ENCODE results near the gene CCL27. TPM values are rescaled to one million over a fixed set of nuclear protein-coding genes. Genes with fewer than 3 reads are reported as not detected.

The CCL27 gene
- total and polyA plus RNA-seq, 5 donors: 0.18 to 0.46 TPM; not detected in 3

- ATAC-seq: no peak
- 13% methylated on average over 39 of the region's 39 CpGs for WGBS
- Histone ChIP-seq H3K27ac (ENCODE audit: low read length) (no peak overlapping the region), H3K9me3 (ENCODE audit: control insufficient read depth, low read length) (no peaks in the 10 kb centered on the region), H3K4me1 (ENCODE audit: control insufficient read depth, insufficient read depth, low read length) (peaks cover 4% of the 10 kb centered on the region), H3K27me3 (ENCODE audit: control insufficient read depth, insufficient read depth) (no peaks in the 10 kb centered on the region), H3K4me3 (ENCODE audit: low read length) (no peak overlapping the region)
- no peak for DNase-seq
- intact Hi-C loops (cut with DNase I): no loop called here
Measured at GRCh38 chr9:34624475-34625185, 37.8 kb downstream of the CCL27 start.

- 11% methylated on average over 63 of the region's 63 CpGs for WGBS
- H3K27ac ChIP-seq (ENCODE audit: low read length): no peak overlapping the region
- H3K4me1 ChIP-seq (ENCODE audit: control insufficient read depth, insufficient read depth, low read length): peaks cover 7% of the 10 kb centered on the region
- no peaks in the 10 kb centered on the region for H3K9me3 ChIP-seq (ENCODE audit: control insufficient read depth, low read length)
- no peak for DNase-seq
- intact Hi-C loops (cut with DNase I): no loop called here
- no peak for ATAC-seq
- H3K27me3 ChIP-seq (ENCODE audit: control insufficient read depth, insufficient read depth): no peaks in the 10 kb centered on the region
- H3K4me3 ChIP-seq (ENCODE audit: low read length): no peak overlapping the region
Measured at GRCh38 chr9:34623374-34624235, 38.9 kb downstream of the CCL27 start.

GRCh38 chr9:34620061-34620994, 42.1 kb downstream of the CCL27 start, which contains the start of gene DCTN3:
Gene DCTN3, minus strand, starts transcription at chr9:34620495. Its CDS starts 31 bp downstream, at chr9:34620464.
- intact Hi-C loops (cut with DNase I): no loop called here
- Histone ChIP-seq H3K27ac (ENCODE audit: low read length) (peak within 1 kb of the TSS; percentile 2), H3K9me3 (ENCODE audit: control insufficient read depth, low read length) (no peaks in the 10 kb centered on the region), H3K27me3 (ENCODE audit: control insufficient read depth, insufficient read depth) (no peaks in the 10 kb centered on the region), H3K4me1 (ENCODE audit: control insufficient read depth, insufficient read depth, low read length) (peaks cover 7% of the 10 kb centered on the region), H3K4me3 (ENCODE audit: low read length) (peak within 1 kb of the TSS; percentile 92)
- peak; percentile 97 to 98 for ATAC-seq
- peak; percentile 95 to 97 (median 95) for DNase-seq
- 4% methylated on average over 43 of the region's 43 CpGs for WGBS

GRCh38 chr9:34615132-34615531, 47.3 kb downstream of the CCL27 start:
- intact Hi-C loops (cut with DNase I): loop anchor here in 1 of 4 donors (10.0 kb wide), 1 partner anchor 280 kb away; no protein-coding TSS in a partner anchor
- Histone ChIP-seq H3K27me3 (ENCODE audit: control insufficient read depth, insufficient read depth) (no peaks in the 10 kb centered on the region), H3K9me3 (ENCODE audit: control insufficient read depth, low read length) (no peaks in the 10 kb centered on the region), H3K27ac (ENCODE audit: low read length) (no peak overlapping the region), H3K4me1 (ENCODE audit: control insufficient read depth, insufficient read depth, low read length) (peaks cover 15% of the 10 kb centered on the region), H3K4me3 (ENCODE audit: low read length) (no peak overlapping the region)
- DNase-seq (no peak), ATAC-seq (no peak)
- WGBS: 82% methylated on average over 2 of the region's 2 CpGs

GRCh38 chr9:34612788-34613390, 49.6 kb downstream of the CCL27 start:
- Histone ChIP-seq H3K9me3 (ENCODE audit: control insufficient read depth, low read length) (no peaks in the 10 kb centered on the region), H3K27me3 (ENCODE audit: control insufficient read depth, insufficient read depth) (no peaks in the 10 kb centered on the region), H3K4me3 (ENCODE audit: low read length) (peak overlapping the region; percentile 89), H3K4me1 (ENCODE audit: control insufficient read depth, insufficient read depth, low read length) (peaks cover 10% of the 10 kb centered on the region), H3K27ac (ENCODE audit: low read length) (peak overlapping the region; percentile 63)
- DNase-seq (peak; percentile 79 to 88 (median 85)), ATAC-seq (peak; percentile 67 to 71)
- 3% methylated on average over 15 of the region's 15 CpGs for WGBS
- intact Hi-C loops (cut with DNase I): loop anchor here in 1 of 4 donors (10.0 kb wide), 1 partner anchor 278 kb away; no protein-coding TSS in a partner anchor

Other genes with a start within 250 kb of the CCL27 start
- gene FAM219A, start 204.1 kb downstream of the CCL27 start, total RNA-seq: 10 to 100 TPM; 23.2 to 28.1 (median 25.5) TPM
- 19.8 TPM for gene FAM219A, start 204.1 kb downstream of the CCL27 start, polyA plus RNA-seq
- not detected for gene DNAI1, start 203.9 kb downstream of the CCL27 start, total RNA-seq
- gene DNAI1, start 203.9 kb downstream of the CCL27 start, polyA plus RNA-seq: 0.16 TPM
- 1 to 10 TPM in 3 of 4 donors, under 1 TPM in 1; 0.67 to 2.3 (median 1.6) TPM for gene ENHO, start 139.7 kb downstream of the CCL27 start, total RNA-seq
- 3.2 TPM for gene ENHO, start 139.7 kb downstream of the CCL27 start, polyA plus RNA-seq
- 10 to 100 TPM; 14.9 to 66.4 (median 46.0) TPM for gene CNTFR, start 72.9 kb downstream of the CCL27 start, total RNA-seq
- gene CNTFR, start 72.9 kb downstream of the CCL27 start, polyA plus RNA-seq: 55.0 TPM
- 10 to 100 TPM; 17.8 to 34.5 (median 31.3) TPM for gene RPP25L, start 50.6 kb downstream of the CCL27 start, total RNA-seq
- 49.0 TPM for gene RPP25L, start 50.6 kb downstream of the CCL27 start, polyA plus RNA-seq
- gene DCTN3, start 42.2 kb downstream of the CCL27 start, total RNA-seq: 100 to 1,000 TPM in 3 of 4 donors, 10 to 100 TPM in 1; 99.3 to 128 (median 117) TPM
- gene DCTN3, start 42.2 kb downstream of the CCL27 start, polyA plus RNA-seq: 113 TPM
- not detected for gene ARID3C, start 33.6 kb downstream of the CCL27 start, total RNA-seq
- not detected for gene ARID3C, start 33.6 kb downstream of the CCL27 start, polyA plus RNA-seq
- gene SIGMAR1, start 24.9 kb downstream of the CCL27 start, total RNA-seq: 10 to 100 TPM; 28.6 to 37.2 (median 35.5) TPM
- 36.0 TPM for gene SIGMAR1, start 24.9 kb downstream of the CCL27 start, polyA plus RNA-seq
- 10 to 100 TPM; 37.3 to 71.2 (median 66.3) TPM for gene GALT, start 16.0 kb downstream of the CCL27 start, total RNA-seq
- gene GALT, start 16.0 kb downstream of the CCL27 start, polyA plus RNA-seq: 57.1 TPM
- gene IL11RA, start 10.5 kb downstream of the CCL27 start, total RNA-seq: 10 to 100 TPM; 48.7 to 92.2 (median 73.9) TPM
- gene IL11RA, start 10.5 kb downstream of the CCL27 start, polyA plus RNA-seq: 49.3 TPM
- gene CCL19, start 28.6 kb upstream of the CCL27 start, total RNA-seq: 1 to 10 TPM; 1.4 to 9.2 (median 6.3) TPM
- gene CCL19, start 28.6 kb upstream of the CCL27 start, polyA plus RNA-seq: 0.66 TPM
- gene CCL21, start 47.5 kb upstream of the CCL27 start, total RNA-seq: 1 to 10 TPM; 1.3 to 3.8 (median 2.2) TPM
- 2.7 TPM for gene CCL21, start 47.5 kb upstream of the CCL27 start, polyA plus RNA-seq